ENCODE data around the gene LCE2C. TPM values are rescaled to one million over a fixed set of nuclear protein-coding genes. Genes with fewer than 3 reads are reported as not detected.
"Not testable (repeated sequence)": the region's sequence is repeated elsewhere in the genome, so short reads cannot be mapped to it uniquely, and the experiment has no call there.

Gene LCE2C
- total RNA-seq, 4 donors from 2014 or later: not detected

DNA sequence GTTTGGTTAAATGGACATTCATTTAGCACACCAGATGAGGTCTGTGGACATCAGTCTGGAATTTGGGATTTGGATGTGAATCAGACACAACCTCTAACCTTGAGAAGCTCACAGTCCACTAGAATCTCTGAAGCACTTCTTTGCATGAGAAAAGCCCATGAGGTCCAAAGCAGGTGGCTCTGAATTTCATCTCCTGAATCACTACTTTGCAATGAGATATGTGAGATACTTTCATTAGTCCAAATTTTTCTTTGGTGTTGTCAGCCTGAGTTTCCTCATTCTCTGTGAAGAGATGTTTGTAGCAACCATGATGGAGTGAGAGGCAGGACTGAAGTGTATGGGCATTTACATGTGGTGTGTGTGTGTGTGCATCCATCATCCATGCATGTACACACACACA lies 28.4 kb upstream of the LCE2C start:
- Histone ChIP-seq H3K9me3 (no peaks in the 10 kb centered on the region), H3K36me3 (no peaks in the 10 kb centered on the region), H3K4me1 (no peaks in the 10 kb centered on the region), H3K27ac (no peak overlapping the region), H3K4me3 (no peak overlapping the region), H3K27me3 (no peaks in the 10 kb centered on the region)
- no peak for DNase-seq
- intact Hi-C loops (cut with DNase I; ENCODE audit: low total_unique reads): no loop called here
- TF ChIP-seq POLR2A (IDR thresholded peaks at IDR 0.05): no peak

DNA sequence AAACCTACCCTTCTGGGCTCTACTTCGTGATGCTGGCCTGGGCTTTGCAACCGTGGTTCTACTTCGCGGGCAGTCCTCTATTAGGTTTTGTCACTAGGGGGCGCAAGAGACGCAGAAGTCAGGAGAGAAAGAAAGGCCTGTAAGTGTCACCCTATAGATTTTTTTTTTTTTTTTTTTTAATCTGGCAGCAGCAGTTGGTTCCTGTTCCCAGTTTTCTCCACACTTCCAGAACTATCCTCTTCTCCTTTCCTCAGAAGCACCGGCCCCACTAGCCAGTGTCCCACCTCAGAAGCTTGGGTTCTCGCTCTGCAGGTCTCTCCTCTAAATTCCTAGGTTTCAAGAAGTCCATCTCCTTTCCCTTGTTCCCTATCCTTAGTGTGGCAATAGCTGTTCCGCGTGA lies 21.0 kb upstream of the LCE2C start:
- no peak overlapping the region for H3K27ac ChIP-seq
- no peak for TF ChIP-seq POLR2A (IDR thresholded peaks at IDR 0.05)
- TF ChIP-seq, protein P1, sequence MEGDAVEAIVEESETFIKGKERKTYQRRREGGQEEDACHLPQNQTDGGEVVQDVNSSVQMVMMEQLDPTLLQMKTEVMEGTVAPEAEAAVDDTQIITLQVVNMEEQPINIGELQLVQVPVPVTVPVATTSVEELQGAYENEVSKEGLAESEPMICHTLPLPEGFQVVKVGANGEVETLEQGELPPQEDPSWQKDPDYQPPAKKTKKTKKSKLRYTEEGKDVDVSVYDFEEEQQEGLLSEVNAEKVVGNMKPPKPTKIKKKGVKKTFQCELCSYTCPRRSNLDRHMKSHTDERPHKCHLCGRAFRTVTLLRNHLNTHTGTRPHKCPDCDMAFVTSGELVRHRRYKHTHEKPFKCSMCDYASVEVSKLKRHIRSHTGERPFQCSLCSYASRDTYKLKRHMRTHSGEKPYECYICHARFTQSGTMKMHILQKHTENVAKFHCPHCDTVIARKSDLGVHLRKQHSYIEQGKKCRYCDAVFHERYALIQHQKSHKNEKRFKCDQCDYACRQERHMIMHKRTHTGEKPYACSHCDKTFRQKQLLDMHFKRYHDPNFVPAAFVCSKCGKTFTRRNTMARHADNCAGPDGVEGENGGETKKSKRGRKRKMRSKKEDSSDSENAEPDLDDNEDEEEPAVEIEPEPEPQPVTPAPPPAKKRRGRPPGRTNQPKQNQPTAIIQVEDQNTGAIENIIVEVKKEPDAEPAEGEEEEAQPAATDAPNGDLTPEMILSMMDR (IDR thresholded peaks at IDR 0.05): peak in 1 of 4 experiments; percentile 10
- DNase-seq: no peak
- no peaks in the 10 kb centered on the region for H3K27me3 ChIP-seq
- H3K4me1 ChIP-seq: no peaks in the 10 kb centered on the region
- H3K4me3 ChIP-seq: no peak overlapping the region
- H3K36me3 ChIP-seq: no peaks in the 10 kb centered on the region
- intact Hi-C loops (cut with DNase I; ENCODE audit: low total_unique reads): no loop called here
- no peaks in the 10 kb centered on the region for H3K9me3 ChIP-seq

- Histone ChIP-seq H3K36me3 (no peaks in the 10 kb centered on the region), H3K4me3 (no peak overlapping the region), H3K27ac (no peak overlapping the region), H3K4me1 (no peaks in the 10 kb centered on the region), H3K27me3 (no peaks in the 10 kb centered on the region), H3K9me3 (no peaks in the 10 kb centered on the region)
- no peak for TF ChIP-seq POLR2A (IDR thresholded peaks at IDR 0.05)
- TF ChIP-seq, protein P1 (IDR thresholded peaks at IDR 0.05): no peak
- DNase-seq: no peak
- intact Hi-C loops (cut with DNase I; ENCODE audit: low total_unique reads): no loop called here
Observed at GRCh38 chr1:152656459-152656858, 18.6 kb upstream of the LCE2C start.

- no peak for DNase-seq
- no peak overlapping the region for H3K27ac ChIP-seq
- intact Hi-C loops (cut with DNase I; ENCODE audit: low total_unique reads): no loop called here
- no peaks in the 10 kb centered on the region for H3K9me3 ChIP-seq
- no peaks in the 10 kb centered on the region for H3K4me1 ChIP-seq
- no peaks in the 10 kb centered on the region for H3K27me3 ChIP-seq
- no peak for TF ChIP-seq POLR2A (IDR thresholded peaks at IDR 0.05)
- TF ChIP-seq, protein P1 (IDR thresholded peaks at IDR 0.05): no peak
- no peak overlapping the region for H3K4me3 ChIP-seq
- H3K36me3 ChIP-seq: no peaks in the 10 kb centered on the region
Observed at GRCh38 chr1:152657677-152658076, 17.4 kb upstream of the LCE2C start.

GRCh38 chr1:152658649-152659048 lies 16.4 kb upstream of the LCE2C start:
- no peak overlapping the region for H3K4me3 ChIP-seq
- DNase-seq: no peak
- TF ChIP-seq, protein P1 (IDR thresholded peaks at IDR 0.05): no peak
- TF ChIP-seq POLR2A (IDR thresholded peaks at IDR 0.05): no peak
- no peaks in the 10 kb centered on the region for H3K9me3 ChIP-seq
- H3K27me3 ChIP-seq: no peaks in the 10 kb centered on the region
- no peak overlapping the region for H3K27ac ChIP-seq
- no peaks in the 10 kb centered on the region for H3K36me3 ChIP-seq
- intact Hi-C loops (cut with DNase I; ENCODE audit: low total_unique reads): no loop called here
- no peaks in the 10 kb centered on the region for H3K4me1 ChIP-seq

GRCh38 chr1:152663098-152663497 lies 12.0 kb upstream of the LCE2C start, which contains the start of gene LCE2D:
LCE2D (plus strand) TSS chr1:152663380; CDS start chr1:152664106, 726 bp downstream.
- Histone ChIP-seq H3K27me3 (no peaks in the 10 kb centered on the region), H3K36me3 (no peaks in the 10 kb centered on the region), H3K9me3 (no peaks in the 10 kb centered on the region), H3K4me3 (no peak within 1 kb of the TSS), H3K4me1 (no peaks in the 10 kb centered on the region), H3K27ac (no peak within 1 kb of the TSS)
- TF ChIP-seq POLR2A (IDR thresholded peaks at IDR 0.05): no peak
- TF ChIP-seq, protein P1 (IDR thresholded peaks at IDR 0.05): no peak
- DNase-seq: no peak
- intact Hi-C loops (cut with DNase I; ENCODE audit: low total_unique reads): no loop called here

DNA sequence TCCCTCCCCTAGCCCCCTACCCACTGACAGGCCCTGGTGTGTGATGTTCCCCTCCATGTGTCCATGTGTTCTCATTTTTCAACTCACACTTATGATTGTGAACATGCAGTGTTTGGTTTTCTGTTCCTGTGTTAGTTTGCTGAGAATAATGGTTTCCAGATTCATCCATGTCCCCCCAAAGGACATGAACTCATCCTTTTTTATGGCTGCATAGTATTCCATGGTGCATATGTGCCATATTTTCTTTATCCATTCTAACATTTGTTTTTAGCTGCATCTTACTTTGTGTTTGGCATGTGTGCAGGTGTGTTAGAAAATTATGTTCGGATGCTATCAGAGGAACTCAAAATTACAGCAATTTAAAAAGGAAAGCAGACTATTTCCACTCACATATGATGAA lies 8.9 kb upstream of the LCE2C start:
- H3K27me3 ChIP-seq; H3K4me3 ChIP-seq; DNase-seq; H3K9me3 ChIP-seq; H3K36me3 ChIP-seq; intact Hi-C loops (cut with DNase I; ENCODE audit: low total_unique reads); H3K4me1 ChIP-seq; H3K27ac ChIP-seq: not testable (repeated sequence)

Data from uterus (tissue), 4 donors.